HG03045 (cell line): ENCODE data around the gene SPATA31E1.
"Not testable (repeated sequence)": the region's sequence is repeated elsewhere in the genome, so short reads cannot be mapped to it uniquely, and the experiment has no call there.

Experiments used
- ATAC-seq: cut with Tn5 transposase; IDR thresholded peaks from one replicate; pipeline ENCODE4 v1.9.1; 2021; ENCODE audit warnings: mild to moderate bottlenecking, moderate library complexity; ENCODE audit not compliant: unreplicated experiment

SPATA31E1 gene

DNA sequence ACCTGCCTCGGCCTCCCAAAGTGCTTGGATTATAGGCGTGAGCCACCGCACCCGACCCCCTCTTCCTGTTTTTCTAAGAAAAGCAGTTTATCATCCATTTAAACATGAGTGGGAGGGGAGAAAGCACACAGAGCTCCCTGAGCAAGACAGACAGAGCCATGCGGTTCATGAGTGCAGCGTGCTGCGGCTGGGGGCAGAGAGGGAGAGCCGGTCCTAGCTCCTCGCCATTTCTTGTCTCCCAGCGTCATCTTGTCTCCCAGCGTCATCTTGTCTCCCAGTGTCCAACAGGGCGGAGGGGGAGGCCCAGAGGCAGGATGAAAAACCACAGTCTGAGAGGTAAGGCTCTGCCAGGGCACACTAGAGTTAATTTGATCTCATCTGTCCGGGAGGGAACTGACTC, 36.3 kb downstream of the SPATA31E1 start:
- ATAC-seq, result not testable (repeated sequence)

GRCh38 chr9:87921561-87921960, 38.9 kb downstream of the SPATA31E1 start:
- not testable (repeated sequence) for ATAC-seq

DNA sequence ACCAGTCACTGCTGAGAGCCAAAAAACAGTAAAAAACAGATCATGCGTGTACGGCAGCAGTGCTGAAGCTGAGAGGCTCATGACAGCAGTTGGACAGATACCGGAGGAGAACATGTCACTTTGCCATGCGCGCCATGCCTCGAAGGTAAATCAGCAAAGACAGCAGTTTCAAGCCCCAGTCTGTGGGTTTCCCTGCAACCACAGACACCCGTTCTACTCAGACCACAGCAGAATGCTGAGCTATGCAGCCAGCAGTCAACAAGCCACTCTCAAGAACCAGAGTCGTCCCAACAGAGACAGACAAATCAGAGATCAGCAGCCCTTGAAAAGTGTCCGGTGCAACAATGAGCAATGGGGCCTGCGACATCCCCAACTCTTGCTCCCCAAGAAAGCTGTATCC, 40.3 kb downstream of the SPATA31E1 start:
- ATAC-seq, result not testable (repeated sequence)

DNA sequence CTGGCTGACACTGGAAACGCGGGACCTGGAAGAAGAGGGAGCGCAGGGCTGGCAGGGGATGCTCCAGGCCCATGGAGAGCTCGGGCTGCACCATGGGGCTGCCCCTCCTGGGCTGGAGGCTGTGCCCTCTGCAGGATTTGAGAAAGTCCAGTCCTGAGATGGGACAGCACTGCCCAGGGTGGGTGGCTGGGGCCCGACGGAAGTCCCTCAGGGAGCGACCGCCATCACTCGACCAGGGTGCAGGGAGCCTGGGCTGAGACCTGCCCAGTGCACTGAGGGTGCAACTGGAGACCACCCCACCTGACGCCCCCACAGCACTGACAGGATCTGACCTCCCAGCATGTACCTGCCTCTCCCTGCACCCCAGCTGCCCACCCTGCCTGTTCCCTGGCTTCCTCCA, 42.2 kb downstream of the SPATA31E1 start:
- ATAC-seq, result not testable (repeated sequence)

GRCh38 chr9:87929152-87929551, 46.5 kb downstream of the SPATA31E1 start:
- not testable (repeated sequence) for ATAC-seq

- not testable (repeated sequence) for ATAC-seq
These were observed 51.8 kb downstream of the SPATA31E1 start for GRCh38 chr9:87934444-87934843.

DNA sequence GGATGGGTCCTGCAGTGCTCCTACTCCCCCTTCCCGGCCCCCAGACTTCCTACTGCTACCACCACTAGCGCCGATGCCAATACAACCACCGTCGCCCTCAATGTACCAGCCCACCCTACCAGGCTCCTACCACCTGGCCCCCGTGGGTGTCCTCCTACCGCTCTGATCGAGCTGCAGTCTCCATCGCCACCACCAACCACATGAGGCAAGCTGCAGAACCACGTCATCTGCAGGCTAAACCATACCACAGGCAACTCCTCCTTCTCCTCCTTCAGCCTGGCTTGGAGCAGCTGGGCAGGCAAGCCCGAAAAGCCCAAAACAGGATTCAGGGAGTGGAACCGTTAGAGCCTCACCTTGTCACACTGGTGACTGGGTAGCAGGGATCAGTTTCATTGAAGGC, 54.7 kb downstream of the SPATA31E1 start:
- ATAC-seq, result not testable (repeated sequence)

GRCh38 chr9:87937918-87938317, 55.2 kb downstream of the SPATA31E1 start:
- ATAC-seq, result not testable (repeated sequence)

- not testable (repeated sequence) for ATAC-seq
These were observed 55.7 kb downstream of the SPATA31E1 start for GRCh38 chr9:87938336-87938735.
